ENCODE results near the gene TBX15.

Gene TBX15

DNA sequence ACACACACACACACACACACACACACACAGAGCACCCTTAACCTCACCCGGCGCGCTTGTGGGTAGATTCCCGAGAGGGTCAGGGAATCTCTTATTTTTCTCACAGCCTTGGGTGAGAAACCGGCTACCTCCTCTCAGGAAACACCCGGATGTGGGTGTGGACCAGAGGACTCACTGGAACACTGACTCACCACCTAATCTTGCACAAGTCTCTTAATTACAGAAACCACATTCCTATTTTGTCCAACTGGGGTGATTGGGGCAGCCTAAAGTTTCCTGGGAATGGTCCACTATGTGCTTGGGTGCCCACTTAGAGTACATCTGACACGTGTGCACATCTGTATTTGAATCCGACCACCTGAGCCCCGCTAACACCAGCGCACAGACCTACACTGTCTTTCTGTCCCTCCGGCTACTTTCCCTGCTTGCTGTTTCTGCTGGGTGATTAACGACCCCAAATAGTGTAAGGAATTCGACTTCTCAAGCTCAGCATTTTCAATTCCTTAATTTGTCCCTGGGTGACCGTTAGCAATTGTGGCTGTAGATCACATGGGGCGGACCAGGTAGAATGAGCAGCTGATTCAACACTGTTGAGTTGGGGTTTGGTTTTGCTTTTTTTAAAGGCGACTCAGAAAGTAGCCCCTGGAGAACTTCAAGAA, 14.0 kb upstream of the TBX15 start:
- no peak for DNase-seq

DNA sequence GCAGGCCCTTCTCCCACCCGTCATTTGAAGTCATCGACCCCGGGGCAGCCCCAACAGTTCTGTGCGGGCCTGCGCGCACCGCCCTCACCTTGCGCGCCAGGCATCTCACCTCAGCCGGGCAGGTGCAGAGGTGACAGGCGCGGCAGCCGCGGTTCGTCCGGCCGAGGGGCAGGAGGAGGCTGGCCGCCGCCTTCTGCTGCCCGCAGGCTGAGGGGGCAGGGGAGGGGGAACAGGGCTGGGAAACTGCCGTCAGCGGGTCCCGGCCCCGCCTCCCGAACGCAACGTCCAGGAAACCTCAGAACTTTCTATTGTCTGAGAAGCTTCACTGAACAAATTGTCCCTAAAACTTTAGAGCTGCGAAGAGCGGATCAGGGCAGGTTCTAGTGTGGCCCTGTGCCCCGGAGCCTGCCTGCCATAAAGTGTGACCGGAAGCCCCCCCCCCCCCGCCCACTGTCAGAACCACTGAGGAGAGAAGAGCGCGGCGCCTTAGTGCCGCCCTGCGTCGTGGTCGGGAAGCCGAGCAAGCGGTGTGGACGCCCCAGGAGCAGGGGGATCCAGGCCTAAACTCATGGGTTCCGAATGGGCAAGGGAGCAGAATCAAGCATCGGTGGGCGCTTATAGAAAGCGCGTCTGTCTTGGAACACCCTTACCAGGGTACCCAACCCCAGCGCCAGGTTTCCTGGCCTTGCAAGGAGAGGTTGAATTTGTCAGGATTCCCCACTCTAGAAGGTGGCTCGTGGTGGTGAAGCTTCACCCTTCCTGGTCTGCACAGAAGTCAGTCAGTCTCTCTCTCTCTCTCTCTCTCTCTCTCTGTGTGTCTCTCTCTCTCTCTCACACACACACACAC, 13.3 kb upstream of the TBX15 start:
- DNase-seq: no peak

DNA sequence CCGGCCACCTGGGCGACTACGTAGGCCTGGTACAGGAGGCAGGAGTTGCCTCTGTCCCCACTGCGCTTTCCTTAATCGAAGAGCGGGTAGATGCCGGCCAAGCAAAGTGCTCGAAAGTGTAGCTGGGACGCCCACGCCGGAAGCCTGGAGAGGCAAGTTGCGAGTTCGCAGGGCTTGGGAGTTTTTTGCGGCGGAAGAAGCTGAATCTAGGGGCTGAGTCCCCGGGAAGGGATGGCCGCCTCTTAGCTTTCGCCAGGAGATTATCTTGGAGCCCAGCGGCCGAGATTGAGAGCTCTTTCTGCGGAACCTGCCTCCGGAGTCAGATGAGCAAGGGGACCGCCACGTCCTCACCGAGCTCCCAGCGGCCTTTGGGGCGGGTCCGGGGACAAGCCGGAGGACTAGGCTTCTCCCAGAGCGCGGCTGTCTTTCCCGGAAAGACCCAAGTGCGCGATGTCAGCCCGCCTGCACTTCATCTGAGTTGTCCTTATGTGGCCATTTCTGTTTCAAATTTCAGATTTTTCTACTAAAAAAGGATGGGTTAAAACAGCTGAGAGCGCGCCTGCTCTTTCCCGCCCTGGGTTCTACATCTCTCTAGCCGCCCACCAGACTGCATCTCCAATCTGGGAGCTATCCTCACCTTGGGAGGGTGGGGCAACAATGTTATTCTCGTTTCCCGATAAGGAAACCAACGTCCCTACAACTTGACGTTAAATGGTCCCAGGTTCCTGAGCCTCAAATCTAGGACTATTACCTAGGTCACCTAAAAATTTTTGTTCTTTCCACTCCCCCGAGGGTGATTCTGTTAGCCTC, 12.4 kb upstream of the TBX15 start:
- no peak for DNase-seq

DNA sequence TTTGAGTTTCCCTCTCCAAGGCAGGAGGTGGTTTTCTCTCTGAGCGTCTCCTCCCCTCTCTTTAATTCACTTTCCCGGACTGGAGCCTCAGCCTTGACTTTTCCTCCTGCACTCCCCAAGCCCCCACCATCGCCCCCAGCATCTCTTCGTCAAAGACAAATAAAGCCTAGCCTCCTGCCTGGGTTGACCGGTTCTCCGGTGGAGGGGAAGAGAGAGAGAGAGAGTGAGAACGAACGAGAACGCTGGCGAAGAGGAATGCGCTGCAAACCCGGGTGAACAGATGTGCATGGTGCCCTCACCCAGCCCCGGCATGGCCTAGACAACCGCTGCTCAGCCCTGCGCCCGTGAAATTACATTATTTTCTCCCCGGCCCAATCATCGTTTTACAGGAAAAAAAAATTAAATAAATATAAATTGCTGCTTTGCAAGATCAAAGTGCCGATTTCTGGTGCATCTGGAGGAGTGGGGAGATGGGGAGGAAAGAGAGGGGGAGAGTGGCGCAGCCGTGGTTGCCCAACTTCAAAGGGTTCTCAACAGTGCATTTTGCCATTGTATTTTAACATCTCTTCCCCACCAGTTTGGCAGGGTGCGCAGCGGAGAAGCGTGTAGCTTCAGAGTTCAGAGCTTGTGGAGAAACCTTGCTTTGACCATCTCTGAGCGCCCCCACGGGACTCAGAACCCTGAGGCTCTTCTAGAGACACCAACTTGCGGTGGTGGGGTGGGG, 11.4 kb upstream of the TBX15 start:
- no peak for DNase-seq

DNA sequence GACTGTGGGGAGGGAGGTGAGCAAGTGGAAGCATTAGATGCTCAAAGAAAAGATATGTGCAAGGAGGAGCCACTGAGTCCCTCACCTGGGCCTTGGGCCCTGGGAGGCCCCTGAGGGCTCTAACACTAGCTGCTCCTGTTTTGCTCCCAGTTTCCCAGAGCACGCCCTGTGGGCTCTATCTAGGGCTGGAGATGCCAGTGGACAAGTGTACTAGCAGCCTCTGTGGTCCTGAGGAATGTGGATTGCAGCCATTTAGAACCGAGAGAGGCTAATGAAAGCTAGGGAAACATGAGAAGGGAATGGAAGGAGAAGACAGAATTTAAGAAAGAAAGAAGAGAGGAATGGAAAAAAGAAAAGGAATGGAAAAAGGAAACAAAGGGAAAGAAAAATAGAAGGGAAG, 10.0 kb upstream of the TBX15 start:
- DNase-seq: no peak

DNA sequence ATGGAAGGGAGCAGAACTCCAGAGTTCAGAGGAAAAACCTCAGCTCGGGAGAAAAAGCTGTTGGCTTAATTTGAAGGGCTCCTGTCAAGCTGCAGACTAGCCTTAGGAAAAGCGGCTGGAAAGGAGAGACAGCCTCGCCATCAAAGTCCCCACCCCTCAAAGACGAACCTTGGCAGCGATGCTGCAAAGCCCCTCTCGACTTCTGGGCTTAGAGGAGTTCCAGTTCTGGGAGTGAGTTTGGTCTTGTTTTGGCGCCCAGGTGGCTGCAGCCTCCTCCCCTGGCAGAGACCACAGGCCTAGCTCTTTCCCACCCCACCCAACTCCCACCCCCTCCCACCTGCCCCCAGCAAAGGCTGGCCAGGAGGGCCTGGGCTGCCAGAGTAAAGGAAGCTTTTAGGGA, 9.1 kb upstream of the TBX15 start:
- no peak for DNase-seq

DNA sequence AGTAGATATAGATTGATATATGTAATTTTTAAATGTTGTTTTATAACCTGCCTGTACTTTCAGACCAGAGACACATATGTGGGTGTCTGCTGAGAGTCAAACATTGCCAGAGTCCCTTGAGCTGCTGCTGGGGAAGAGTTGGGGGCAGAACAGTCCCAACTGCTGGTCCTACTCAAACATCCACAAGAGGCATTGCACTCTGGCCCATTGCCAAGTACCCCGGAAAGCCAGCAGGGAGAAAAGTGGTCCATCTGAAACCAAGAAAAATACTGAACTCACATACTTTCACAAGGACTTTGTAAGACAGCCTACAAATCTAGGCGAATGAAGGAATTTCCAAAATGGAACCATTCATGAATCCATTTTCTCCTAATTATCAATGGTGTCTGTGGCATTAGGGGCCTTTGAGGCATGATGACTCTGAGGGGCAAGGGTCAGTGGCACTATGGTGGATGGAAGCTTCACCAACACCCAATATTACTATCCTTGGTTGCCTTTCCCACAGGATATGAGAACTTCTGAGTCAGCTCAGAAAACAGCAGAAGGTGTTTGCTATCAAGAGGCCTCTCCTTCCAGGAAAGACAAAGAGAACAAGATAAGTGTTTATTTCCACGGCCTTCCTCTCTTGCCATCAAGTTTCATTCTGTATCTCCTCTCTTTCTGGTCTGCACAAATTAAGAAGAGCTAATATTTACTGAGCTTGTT, 7.3 kb upstream of the TBX15 start:
- DNase-seq: no peak

DNA sequence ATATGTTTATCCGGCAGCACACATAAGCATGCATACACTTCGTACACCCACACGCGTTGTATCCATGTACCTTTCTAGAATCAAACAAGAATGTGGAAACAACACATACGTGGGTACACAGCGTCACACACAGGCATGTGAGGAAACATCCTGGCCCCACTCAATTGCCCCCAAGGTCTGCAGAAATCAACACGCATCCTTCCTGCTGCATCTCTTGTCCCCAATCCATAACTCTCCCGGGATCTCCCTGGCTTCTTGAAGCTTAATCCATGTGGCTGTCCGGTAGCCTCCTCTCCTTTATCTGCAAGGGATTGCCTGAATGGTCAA, 5.5 kb upstream of the TBX15 start:
- DNase-seq: no peak

DNA sequence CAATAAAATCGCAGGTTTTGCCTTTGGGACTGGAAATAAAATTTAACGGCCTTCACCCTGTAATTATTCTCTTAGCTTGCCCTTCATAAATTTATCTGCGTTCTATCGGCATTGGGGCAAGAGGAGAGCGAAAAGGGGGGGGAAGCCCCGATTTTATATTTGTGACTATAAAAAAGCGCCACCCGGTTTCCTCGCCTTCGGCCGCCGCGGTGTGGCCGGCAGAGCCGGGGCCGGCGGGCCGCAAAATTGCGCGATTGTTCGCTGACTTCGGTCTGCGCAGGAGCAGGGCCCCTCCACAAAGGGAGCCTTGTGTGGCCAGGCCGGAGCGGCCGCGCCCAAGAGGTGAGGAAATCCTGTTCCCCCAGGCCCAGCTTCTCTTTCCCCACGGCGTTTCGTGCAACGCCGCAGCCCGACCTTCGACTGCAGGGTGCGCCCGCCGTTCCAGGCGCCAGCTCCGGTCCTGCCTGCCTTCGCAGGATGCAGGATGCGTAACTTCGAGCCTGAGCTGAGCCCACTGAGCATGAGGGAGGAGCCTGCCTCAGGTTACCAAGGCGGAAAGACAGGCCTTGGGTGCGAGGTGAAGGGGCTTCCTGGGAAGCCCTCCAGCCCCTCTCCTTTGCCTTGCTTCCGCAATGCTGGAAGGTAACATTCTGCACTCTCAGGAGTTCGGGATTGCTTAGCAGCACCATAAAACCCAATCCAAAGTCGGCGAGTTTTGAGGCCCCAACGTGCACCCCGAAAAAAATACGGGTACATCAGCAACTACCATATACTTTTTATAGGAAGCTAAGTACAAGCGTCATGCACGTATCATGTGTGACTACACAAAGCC, 4.9 kb upstream of the TBX15 start:
- DNase-seq: no peak

DNA sequence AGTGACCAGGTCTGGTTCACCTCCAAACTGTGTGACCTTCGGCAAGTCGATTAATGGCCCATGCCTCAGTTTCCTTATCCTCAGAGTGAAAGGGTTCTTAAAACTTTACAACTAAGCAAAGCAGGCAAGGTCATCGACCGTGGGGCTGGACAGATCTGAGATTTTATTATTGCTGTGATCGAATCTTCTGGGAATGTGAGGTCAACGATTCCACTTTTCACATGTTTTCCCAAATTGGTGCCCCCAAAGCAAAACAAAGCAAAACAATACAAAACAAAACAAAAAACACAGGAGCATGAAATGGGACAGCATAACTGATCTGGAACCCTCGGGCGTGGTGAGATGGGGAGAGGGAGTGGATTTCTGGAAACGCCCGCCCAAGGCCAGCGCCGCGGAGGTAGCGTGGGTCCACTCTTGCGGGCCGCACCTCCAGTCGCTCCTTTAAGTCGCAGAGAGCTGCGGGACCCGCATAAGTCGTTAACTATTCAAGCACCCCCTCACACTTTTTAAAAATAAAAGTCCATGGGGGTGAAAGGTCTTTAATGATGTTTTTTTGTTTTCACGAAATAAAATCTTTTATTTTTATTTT, 4.2 kb upstream of the TBX15 start:
- no peak for DNase-seq

DNA sequence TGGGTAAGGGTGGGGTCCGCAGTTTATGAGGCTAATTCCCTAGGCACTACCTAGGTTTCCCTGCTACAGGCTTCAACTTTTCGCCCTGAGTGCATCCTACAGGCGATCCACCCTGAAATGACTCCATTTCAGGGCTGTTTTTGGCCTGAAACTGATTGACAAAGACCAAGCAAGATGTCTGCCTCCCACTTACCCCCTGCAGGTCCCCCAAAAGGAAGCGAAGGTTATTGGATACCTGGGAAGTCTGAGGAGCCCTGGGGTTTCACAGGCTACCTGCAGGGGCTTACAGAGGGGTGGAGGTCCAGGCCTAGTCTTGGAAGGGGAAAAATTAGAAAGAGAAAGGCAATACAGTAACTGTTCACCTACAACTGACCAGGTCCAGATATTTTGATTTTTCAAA, 3.3 kb upstream of the TBX15 start:
- DNase-seq: no peak

DNA sequence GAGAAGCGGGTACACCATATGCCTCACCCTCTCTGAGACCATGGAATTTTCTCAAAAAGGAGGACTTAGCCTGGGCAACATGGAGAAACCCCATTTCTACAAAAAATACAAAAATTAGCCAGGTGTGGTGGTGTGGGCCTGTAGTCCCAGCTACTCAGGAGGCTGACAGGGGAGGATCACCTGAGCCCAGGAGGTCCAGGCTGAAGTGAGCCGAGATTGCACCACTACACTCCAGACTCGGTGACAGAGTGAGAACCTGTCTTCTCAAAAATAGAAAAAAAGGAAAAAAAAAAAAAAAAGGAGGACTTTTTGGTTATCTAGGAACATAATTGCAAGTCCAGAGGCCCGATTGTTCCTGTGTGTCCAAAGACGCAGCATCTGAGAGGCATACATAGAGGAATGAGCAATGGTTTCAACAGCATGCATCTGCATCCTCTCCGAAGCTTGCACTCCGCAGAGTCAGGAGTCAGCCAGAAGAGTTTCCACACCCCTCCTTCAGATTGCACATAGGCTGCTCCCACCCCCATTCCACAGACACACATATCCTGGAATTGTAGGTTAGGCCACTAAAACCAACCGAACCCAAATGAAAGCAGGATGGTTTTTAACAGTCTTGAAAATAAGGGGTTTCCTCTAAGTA, 2.5 kb upstream of the TBX15 start:
- no peak for DNase-seq

DNA sequence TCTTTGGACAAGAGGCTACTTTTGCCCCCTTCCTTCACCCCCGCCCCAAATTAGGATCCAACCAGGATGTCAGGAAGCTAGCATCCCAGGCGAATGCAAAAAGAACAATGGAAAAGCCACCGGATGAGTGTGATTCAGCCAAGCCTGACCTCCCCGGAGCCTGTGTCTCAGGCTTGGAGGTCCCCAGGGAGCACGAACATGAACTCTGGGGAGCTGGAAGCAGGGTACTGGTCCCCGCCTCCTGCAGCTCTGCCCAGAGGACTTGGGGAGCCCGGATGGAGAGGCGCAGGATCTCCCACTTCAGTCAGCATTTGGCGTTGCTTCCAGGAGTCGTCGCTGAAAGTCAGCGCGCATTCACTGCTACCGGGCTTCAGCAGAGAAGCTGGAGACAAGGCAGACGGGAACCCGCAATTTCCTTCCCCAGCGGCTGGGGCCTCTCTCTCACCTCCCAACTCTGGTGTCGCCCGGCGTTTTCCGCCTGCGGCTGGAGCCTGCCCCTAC, 1.8 kb upstream of the TBX15 start:
- no peak for DNase-seq

DNA sequence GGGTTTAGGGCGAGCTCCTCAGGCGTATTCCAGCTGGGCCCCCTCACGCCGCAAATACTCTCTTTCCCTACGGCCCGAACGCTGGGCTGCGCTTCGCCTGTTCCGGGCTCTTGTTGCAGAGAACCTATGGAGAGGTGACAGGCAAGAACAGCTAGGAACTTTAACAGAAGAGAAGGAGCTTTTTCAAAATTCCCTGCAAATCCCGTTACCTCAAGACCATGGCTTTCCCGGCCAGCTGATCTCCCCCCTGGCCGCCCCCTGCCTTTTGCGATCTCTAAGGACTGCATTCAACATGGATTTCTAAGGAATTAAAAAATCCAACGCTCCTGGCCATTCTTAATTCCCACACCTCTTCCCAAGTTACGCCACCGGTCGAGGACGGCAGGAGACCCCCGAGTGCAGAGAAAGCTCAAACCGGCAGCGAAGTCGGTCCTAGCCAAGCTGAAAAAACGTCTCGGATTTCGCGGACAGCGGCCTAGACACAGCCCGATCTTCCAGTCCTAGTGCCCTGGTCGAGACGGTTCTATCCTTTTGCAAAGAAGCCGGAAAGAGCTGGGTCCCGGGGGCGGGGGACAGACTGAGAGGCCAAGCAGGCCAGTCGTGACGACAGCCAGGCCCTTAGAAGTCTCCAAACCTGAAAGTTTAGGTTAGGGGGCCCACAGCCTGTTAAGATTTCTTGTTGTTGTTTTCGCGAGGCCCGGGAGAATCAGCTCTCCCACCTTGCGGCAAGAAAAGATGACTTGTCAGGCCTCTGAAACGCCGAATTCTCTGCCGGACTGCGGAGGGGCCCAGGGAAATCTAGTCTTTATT, 1.1 kb upstream of the TBX15 start:
- DNase-seq: no peak

DNA sequence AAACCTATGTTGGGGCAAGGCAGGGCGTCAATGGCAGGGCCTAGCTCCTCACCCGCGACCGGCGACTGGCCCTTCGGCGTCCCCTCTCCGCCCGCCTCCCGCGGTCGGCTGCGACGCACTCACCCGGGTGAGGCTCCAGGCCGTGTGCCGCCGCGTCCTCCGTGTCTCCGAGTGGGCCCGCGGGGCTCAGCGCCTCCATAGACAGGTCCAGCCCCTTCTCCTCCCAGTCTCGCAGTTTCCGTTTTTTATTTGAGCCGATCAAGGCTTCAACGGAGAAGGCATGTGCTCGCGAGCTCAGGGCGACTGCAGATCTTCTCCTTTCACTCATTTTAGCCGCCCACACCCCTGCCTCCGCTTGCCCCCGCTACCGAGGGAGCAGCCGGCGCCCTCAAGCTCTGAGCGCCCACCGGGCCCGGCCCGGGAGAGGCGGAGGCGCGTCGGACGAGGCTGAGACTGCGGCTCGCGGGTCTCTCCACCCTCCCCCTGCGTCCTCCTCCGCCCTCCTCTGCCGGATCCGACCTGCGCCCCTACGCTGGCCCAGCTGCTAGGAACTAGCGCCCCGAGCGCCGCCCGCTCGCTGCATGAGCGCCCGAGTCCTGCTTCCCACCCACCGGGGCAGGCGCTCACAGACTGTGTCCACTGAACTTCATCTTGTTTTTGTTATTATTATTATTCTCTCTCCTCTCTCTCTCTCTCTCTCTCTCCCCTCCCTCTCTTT, 516 bp downstream of the TBX15 start:
- DNase-seq: no peak

DNA sequence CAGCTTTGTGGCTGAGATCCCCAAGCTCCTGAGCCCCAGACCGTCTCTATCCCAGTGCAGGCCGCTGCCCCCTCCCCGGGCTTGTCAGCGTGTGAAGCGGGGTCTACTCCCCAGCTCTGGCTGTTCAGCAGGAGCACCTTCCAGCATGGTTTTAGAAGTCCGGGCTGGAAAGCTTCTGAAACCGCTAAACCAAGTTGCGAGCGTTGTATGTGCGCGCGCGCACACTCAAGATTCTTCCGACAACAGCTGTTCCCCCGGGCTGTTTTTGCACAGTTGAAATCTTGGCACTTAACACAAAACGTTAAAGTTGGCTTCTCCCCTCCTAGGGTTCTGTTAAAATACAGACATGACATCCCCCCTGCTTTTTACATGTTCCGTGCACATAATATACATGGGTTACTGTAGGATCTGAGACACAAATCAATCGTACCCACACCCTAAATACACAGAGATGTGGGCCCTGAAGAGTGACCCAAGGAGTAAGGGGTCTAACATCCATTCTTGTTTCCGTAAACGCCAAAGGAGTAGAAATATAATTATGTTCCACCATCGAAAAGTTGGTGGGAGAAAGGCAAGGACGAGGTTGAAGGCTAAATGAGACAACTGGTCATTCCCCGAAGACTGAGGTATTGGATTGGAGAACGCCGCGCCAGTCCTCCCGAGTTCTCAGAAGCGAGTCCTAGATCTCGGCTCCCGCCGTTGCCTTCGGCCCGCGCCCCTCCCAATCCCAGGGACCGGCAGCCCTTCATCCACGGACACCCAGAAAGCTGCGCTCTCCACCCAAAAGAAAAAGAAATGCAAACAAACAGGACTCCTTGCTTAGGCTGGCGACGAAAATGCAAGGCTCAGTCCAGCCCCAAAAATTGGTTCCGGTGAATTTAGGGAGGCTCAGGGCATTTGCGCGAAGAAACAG, 1.3 kb downstream of the TBX15 start:
- DNase-seq: no peak

All from nucleus accumbens (tissue), 56 donors.